ENCODE results near the gene CXorf65.

- TF ChIP-seq POLR2A (IDR thresholded peaks at IDR 0.05) (no peak), CTCF (IDR thresholded peaks at IDR 0.05) (no peak)
These were observed 37.0 kb upstream of the CXorf65 start for GRCh38 chrX:71143508-71143907.

Data from upper lobe of left lung (tissue), 4 donors.